HG03342 (cell line): ENCODE results near the gene STAG2.
"Not testable (repeated sequence)": the region's sequence is repeated elsewhere in the genome, so short reads cannot be mapped to it uniquely, and the experiment has no call there.

ENCODE experiments used
- ATAC-seq: cut with Tn5 transposase; IDR thresholded peaks from one replicate; pipeline ENCODE4 v1.9.1; 2021; ENCODE audit warnings: mild to moderate bottlenecking, moderate library complexity; ENCODE audit not compliant: unreplicated experiment

The STAG2 gene

DNA sequence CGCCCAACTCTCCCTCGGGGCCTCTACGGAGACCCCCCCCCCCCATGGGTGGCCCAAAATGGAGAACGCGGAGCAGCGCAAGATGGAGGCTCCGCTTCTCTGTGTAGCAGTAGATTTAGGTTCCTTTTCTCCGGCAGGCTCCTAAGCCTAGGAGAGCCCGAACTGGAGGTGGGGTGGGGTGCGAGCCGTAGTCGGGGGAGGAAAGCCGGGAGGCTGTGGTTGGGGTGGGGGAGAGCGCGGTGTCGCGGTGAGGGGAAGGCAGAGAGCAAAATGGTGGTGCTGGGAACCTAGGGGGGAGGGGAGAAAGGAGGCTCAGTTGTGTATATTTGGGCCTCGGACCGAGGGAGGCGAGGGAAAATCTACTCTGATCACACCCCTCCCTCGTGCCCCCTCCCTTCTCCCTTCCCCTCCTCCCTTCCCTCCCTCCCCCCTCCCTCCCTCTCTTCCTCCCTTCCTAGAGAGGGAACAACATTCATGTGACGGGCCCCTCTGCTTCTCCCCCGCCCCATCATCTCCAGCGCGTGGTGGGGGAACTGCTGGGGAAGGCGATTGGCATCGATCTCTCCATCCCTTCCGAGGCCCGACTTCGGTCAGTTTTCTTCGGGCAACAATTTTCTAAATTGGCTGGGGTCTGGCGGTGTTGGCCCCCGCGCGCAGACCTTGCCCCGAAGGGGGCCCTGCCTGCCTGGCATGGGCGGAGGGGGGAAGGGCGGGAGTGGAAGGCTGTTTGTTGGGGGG lies at the start of gene STAG2:
TSS of gene STAG2 (plus strand) at position 439 of the 738 bp plus-strand sequence. CDS start 60,922 bp downstream, outside the sequence.
- ATAC-seq: no peak

DNA sequence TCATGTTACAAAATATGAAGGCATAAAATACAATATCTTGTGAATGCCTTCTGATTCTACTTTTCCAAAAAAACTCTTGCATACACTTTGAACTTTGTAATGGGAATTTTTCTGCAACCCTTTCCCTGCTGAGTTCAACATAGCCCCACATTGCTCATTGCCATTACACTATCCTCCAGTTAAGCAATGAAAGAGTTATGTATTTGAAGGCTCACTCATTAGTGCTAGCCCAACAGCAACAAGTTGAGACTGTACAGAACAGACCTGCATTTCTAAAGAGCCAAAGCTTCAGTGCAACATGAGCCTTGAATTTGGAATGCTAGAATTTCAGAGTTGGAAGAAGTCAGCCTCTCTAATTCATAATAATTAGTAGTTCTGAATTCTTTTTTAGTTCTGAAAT lies 44.4 kb upstream of the STAG2 start:
- ATAC-seq: no peak

DNA sequence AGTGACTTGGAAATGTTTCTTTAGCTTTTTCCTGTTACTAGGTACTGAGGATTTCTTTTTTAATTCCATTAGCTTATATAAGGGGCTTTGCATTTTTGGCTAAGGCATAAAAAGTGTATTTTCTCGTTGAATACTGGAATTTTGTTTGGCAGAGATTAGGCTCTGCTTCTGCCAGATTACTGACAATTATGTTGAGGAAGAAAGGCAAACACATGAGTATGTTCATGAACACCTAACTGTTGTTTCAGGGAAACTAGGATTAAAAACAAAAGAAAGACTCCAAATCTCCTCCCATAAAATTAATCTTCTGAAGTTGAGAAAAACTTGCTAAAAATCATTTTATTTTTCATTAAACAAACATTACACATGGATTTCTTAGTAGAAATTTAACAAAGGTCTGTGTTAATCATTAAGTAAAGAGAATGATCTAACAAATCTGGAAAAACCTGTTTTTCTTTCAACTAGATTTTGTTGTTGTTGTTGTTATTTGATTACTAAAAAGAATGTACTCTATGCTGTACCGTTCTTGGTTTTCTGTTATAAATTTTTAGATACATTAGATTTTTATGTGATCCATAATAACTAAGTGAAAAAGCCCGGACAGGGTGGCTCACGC lies 43.3 kb upstream of the STAG2 start:
- ATAC-seq: no peak

DNA sequence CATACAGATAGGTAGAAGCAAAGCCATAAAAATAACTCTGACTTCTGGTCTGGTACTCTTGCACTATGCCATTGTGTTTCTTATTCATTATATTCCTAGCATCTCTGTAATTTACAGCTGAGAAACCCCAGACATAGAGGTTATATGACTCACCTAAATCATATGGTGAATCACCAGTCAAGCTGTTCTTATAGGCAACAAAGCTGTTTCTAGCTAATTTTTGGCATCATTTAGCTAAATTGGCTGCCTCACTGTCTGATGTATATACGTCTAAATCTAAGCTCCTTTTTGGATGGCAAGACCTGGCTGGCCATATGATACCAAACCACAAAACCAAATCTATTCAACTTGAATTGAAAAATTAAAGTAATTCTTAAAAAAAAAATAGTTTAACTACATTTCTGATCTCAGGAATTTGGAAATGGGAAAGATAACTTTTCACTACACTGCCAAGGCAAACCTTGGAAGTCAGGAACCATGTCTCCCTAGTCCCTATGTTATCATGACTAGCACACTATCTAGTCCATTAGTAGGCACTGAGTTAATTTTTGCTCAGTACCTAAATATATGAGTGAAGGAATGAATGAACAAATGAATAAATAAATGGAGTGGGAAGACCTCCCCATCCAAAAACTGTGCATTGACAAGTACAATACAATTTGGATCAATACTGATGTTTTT lies 41.3 kb upstream of the STAG2 start:
- no peak for ATAC-seq

DNA sequence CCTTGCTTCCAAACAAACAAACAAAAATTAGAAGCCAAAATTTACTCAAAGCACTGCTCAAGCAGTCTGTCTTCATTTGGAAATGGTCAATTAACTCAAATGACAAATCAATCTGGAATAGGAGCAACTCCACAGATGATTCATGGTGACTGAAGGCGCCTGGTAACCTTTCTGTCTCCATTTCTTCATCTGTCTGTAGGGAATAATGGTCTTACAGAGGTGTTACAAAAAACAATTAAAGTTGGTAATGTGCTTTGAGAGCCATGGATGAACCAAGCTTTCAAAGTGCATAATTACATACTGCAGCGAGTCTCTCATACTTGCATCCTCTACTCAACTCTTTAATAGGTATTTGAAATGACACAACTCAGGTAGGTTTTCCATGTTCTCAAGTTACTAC lies 38.3 kb upstream of the STAG2 start:
- no peak for ATAC-seq

DNA sequence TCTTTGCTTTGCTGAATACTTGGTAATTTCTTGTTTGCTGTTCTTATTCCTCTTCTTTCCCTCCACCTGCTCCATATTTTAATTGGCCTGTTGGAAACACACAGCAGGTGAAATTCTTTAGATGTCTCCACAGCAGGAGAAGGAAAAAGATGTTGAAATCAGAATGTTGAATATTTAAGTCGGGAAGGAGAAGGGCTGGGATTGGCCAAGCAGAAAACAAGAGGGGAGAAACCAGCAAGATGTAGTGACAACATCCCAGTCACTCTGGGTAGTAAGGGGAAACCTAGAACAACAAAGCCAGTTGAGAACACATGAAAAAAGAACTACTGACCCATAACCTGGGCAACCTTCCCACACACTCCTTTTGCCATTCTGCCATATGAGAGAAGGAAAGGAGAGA lies 37.3 kb upstream of the STAG2 start:
- ATAC-seq: no peak

DNA sequence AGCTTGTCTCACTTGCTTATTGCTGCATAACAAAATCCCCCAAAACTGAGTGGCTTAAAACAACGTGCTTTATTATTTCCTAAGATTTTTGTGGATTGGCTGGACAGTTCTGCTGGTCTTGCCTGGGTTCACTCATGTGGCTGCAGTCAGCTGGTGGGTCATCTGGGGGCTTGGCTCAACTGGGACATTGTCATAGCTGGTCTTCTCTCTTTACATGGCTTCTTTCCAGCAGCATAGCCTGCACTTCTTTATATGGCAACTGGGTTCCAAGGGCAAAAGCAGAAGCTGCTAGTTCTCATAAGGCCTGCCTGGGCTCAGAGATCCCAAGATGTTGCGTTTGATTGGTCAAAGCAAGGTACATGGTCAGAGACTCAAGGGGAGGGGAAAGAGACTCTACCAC lies 33.7 kb upstream of the STAG2 start:
- no peak for ATAC-seq

DNA sequence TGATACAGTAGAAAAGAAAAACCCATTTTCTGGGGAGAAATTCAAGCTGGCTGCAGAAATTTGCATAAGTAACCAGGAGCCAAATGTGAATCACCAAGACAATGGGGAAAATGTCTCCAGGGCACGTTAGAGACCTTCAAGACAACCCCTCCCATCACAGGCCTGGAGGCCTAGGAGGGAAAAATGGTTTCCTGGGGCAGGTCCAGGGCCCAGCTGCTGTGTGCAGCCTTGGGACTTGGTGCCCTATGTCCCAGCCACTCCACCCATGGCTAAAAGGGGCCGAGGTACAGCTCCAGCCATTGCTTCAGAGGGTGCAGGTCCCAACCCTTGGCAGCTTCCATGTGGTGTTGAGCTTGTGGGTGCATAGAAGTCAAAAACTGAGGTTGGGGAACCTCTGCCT lies 29.5 kb upstream of the STAG2 start:
- not testable (repeated sequence) for ATAC-seq

DNA sequence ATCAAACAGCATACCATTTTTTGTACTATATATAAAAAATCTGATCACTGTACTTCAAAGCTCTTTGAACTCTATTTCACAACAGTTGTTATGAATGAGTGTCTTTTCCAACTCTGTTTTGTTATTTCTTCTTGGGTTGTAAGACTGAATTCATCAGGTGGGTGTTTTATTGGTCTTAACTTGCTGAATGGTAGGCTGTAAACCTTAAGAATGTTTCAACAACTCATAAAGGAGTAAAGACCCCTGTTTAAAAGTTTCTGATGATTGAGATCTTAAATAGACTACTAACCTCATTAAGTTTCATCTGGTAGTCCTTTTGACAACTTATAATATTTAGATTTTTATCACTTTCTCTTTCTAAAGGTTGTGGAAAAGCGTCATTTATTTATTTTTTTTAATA lies 18.4 kb upstream of the STAG2 start:
- no peak for ATAC-seq

DNA sequence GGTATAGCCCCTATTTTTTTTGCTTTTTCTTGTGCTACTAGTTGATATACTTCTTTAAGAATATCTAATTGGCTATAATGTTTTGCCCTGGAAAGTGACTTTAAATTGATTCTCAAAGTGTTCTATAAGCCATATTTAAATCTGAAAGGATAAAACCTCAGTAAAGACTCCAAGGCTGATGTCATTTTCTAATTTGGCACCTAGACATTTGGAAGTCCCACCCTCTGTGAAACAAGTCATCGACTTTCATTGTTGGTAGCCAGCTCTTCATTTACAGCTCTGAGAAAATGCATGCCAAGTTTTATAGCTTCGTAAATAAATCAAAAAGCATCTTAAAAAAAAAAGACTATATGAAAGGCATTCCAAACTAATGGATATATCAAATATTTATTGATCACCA lies 18.0 kb upstream of the STAG2 start:
- no peak for ATAC-seq

DNA sequence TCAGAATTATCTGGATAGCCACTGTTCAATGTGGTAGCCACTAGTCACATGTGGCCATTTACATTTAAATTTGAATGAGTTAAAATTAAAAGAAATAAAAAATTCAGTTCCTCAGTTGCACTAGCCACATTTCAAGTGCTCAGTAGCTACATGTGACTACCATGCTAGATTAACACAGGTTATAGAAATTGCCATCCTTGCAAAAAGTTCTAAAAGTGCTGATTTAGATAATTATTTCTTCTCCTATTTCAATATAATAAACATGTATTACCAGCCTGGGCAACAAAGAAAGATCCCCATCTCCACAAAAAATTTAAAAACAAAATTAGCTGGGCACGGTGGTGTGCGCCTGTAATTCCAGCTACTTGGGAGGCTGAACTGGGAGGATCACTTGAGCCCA lies 11.7 kb upstream of the STAG2 start:
- ATAC-seq: no peak

DNA sequence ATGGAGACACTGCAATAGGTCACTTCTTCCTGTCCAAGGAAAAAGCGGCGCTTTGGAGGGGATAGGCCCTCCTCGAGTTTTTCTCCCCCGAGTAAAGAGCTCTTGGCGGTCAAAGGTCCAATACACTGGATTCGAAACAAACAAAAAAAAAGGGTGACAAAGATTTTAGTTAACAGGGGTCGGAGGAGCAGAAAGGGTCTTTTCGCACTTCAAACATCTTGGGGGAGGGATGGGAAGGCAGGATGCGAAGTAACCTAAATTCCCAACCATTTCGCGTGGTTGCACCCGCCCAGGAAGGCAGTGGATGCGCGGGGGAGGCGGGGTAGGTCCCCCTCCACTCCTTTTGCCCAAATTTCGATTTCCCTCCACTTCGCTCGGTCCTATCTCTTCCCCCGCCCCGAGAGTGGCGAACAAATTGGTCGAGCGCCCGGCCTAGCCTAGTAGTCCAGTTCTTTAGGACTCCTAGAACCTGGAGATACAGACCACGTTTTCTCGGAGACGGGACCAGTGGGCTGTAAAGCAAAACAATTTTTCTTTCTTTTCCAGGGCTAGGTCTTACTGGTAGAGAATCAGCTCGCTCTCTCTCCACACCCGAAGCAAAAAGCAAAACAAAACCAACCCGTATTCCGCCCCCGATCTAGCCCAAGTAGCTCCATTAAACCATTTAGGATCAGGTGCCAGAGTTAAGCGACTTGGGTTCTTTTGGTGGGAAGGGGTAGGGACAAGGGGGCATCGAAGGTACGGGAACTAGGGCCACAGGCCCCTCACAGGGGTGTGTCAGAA lies 2.0 kb upstream of the STAG2 start:
- no peak for ATAC-seq

DNA sequence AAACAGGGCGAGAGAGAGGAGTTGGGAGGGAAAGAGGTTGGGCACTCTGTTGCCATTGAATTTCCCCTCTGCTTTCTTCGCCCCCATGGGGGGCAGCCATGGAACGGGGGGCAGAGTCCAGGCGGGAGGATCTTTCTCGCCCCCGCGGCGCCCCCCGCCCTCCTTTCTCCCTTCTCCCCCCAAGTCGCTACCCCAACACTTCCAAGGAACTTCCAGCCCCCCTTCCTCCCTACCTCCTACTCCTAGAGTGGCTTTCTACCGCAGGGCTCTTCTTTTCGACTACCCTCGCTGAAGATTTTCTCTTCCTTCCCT lies 594 bp upstream of the STAG2 start:
- ATAC-seq: no peak

DNA sequence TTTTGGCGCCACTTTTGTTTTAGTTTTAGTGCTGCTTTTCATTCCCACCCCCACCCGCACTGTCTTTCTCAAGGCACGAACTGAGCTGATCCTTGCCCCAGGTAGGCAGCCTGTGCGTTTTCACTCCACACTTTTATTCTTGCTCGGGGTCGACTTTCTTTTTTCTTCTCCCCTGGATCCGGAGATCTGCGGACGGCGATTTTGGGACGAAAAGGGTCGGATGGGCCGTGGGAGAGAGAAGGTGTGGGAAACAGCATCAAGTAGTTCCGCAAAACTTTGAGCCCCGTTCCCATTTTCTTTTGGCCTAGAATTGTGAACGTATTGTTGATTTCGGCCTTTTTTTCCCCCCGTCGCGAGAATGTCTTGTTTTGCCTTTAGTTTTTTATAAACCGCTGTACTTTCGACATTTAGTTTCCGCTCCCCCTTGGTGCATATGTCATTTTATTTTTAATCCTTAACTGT lies 531 bp downstream of the STAG2 start:
- no peak for ATAC-seq

DNA sequence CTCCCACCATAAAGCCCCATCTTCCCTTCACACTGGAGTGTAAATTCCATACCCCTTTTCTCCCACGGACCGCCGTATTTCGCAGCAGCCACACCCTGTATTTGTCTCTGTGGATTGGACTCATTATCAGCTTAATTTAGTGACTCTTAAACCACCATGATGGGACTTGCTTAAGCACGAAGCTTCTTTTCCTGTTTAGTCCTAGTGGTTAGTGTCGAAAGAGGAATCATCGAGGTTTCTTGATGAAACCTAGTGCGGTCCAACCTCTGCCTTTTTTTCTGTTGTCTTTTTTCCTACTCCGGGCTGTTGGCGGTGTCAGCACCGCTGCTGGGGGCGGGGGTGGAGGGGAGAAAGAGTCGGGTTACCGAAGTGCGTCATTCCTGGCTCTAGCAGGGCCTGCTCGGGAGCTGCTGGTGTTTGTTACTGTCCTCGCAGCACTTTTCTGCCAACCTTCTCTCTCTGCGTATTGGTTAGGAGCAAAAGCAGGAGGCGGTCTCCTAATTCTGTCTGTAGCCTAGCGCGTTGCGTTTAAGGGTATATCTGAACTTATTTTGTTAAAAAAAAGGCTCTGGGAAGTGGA lies 1.4 kb downstream of the STAG2 start:
- ATAC-seq: peak; percentile 59

DNA sequence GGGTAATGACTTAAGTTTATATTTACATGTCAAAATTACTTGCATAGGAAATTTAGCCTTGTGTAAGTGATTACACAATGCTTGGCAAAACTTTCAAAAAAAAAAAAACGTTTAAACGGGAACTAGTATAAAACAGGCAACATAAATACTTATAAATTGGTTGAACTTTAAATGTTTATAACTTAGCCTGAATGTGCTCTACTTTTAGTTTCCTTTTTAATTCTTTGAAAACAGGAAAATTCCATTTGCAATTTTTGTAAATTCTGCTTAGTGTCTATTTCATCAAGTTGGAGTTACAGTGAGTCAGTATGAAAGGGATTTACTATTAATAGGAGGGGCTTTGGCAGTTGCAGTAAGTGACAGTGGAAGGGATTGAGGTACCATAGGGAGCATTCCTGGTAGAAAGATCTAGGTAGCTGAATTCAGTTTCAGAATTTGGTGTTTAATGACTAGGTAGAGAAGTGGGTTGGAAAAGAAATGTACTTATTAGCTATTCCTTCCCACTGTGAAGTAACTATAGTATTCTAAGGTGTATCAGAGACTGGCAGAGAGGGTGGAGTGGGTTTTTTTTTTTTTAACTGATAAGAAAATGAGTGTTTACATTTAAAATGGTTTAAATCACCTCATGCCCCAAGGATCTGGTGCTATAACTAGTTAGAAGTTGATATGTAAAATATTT lies 2.8 kb downstream of the STAG2 start:
- ATAC-seq: no peak

DNA sequence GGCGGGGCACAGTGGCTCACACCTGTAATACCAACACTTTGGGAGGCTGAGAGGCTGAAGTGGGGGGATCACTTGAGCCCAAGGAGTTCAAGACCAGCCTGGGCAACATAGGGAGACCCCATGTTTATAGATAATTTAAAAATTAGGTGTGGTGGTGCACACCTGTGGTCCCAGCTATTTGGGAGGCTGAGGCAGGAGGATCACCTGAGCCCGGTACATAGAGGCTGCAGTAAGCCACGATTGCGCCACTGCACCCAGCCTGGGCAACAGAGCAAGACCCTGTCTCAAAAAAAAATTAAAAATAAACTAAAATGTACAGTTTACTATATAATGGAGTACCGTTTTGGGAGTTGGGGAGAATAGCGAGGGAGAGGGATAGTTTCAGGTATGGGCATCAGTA lies 4.2 kb downstream of the STAG2 start:
- ATAC-seq: no peak

DNA sequence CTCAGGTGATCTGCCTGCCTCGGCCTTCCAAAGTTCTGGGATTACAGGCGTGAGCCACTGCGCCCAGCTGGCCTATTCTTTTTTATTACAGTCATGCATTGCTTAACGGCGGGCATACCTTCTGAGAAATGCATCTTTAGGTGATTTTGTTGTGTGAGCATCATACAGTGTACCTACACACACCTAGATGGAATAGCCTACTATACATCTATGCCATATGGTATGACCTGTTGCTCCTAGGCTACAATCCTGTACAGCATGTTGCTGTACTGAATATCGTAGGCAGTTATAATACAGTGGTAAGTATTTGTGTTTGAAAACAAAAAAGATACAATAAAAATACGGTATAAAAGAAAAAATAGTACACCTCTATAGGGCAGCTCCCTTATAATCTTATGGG lies 6.0 kb downstream of the STAG2 start:
- ATAC-seq: no peak

DNA sequence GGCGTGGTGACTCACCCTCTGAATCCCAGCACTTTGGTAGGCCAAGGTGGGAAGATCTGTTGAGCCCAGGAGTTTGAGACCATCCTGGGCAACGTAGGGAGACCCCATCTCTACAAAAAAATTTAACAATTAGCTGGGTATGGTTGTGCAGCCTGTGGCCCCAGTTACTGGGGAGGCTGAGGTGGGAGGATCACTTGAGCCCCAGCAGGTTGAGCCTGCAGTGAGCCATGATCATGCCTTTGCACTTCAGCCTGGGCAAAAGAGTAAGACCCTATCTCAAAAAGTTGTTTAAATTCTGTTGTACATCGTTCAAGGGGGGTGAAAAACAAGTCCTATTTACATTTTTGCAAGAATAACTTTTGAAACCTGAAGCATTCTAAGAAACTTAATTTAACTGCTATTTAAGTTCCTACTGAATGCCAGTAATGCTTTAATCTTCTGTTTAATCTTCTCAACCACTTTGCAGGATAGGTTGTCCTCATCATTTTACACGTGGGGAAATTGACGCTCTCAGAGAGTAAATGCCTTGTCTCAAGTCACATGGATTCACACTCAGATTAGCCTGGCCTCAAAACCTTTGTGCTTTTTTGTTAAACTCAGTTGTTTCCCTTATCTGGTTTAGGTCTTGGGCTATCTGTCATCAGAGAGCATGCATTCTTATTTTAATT lies 7.0 kb downstream of the STAG2 start:
- ATAC-seq: no peak

DNA sequence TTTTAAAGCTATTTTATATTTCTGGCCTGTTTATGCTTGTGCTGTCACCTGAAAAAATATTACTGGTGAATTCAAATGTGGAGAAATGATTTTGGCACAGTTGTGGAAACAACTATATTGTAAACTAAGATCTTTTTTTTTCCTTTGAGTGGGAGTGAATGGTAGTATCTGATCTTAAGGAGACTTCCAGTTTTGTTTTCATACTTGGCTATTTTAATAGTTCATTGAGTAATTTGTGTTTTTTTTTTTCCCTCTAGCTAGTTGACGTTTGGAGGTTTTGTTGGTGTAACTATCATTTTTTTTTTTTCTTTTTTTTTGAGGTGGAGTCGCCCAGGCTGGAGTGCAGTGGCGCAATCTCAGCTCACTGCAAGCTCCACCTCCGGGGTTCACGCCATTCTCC lies 10.5 kb downstream of the STAG2 start:
- no peak for ATAC-seq
